Keratinocyte (primary cell): ENCODE data around the gene DPYSL4. TPM values are rescaled to one million over a fixed set of nuclear protein-coding genes. Genes with fewer than 3 reads are reported as not detected.

Source experiments
- DNase-seq: peaks from one replicate; pipeline ENCODE4 v3.0.0-alpha.2; 2011; ENCODE audit warnings: low read depth, missing footprints, low spot score
- FAIRE-seq: peaks from 2 replicates; lab custom pipeline; 2011; peaks lifted over from hg19 to GRCh38; lab: Jason Lieb, UNC
- H2AFZ ChIP-seq: 2 replicates; pipeline ENCODE4 v1.6.0; 2012; ENCODE audit warnings: low read length, control low read depth, inconsistent platforms; ENCODE audit not compliant: control insufficient read depth
- H3K27ac ChIP-seq: 2 replicates; pipeline ENCODE4 v1.5.1; 2011; ENCODE audit warnings: low read length; ENCODE audit not compliant: control insufficient read depth, insufficient read depth
- H3K27me3 ChIP-seq: 3 replicates; pipeline ENCODE4 v1.6.0; 2011; ENCODE audit warnings: low read length; ENCODE audit not compliant: control insufficient read depth, insufficient read depth; ENCODE audit errors: extremely low read depth
- H3K36me3 ChIP-seq, 2 experiments: 2 replicates in 1 of 2; 3 replicates in 1 of 2; pipeline ENCODE4 v1.5.1; 2011; ENCODE audit warnings: low read length in 2 of 2, mild to moderate bottlenecking in 1 of 2; ENCODE audit not compliant: control insufficient read depth in 2 of 2, insufficient read depth in 2 of 2; ENCODE audit errors: extremely low read depth in 1 of 2
- H3K4me1 ChIP-seq: 3 replicates; pipeline ENCODE4 v1.5.1; 2011; ENCODE audit warnings: low read length; ENCODE audit not compliant: control insufficient read depth, insufficient read depth; ENCODE audit errors: extremely low read depth
- H3K4me2 ChIP-seq: 3 replicates; pipeline ENCODE4 v1.6.0; 2011; ENCODE audit warnings: low read depth, low read length; ENCODE audit not compliant: control insufficient read depth, insufficient read depth; ENCODE audit errors: extremely low read depth
- H3K4me3 ChIP-seq, 3 experiments: fragments of 200-600 bp in 1 of 3; sonication (generic) in 1 of 3; 2 replicates in 2 of 3; 3 replicates in 1 of 3; pipeline ENCODE4 v1.5.1; 2011 to 2016; ENCODE audit warnings: low read length in 3 of 3, mild to moderate bottlenecking in 3 of 3, control low read depth in 2 of 3, inconsistent platforms in 1 of 3, low read depth in 1 of 3, mixed read lengths in 1 of 3, mixed run types in 1 of 3, moderate library complexity in 1 of 3; ENCODE audit not compliant: control insufficient read depth in 2 of 3, insufficient read depth in 2 of 3; ENCODE audit errors: extremely low read depth in 1 of 3
- H3K79me2 ChIP-seq: 2 replicates; pipeline ENCODE4 v1.6.0; 2012; ENCODE audit warnings: low read length; ENCODE audit not compliant: control insufficient read depth, insufficient read depth
- H3K9ac ChIP-seq: 3 replicates; pipeline ENCODE4 v1.6.0; 2011; ENCODE audit warnings: low read length; ENCODE audit not compliant: control insufficient read depth, insufficient read depth; ENCODE audit errors: extremely low read depth
- H3K9me1 ChIP-seq: 3 replicates; pipeline ENCODE4 v1.6.0; 2011; ENCODE audit warnings: low read length; ENCODE audit not compliant: control insufficient read depth, insufficient read depth; ENCODE audit errors: extremely low read depth
- H3K9me3 ChIP-seq: 2 replicates; pipeline ENCODE4 v1.5.1; 2012; ENCODE audit warnings: low read depth, low read length; ENCODE audit not compliant: control insufficient read depth
- H4K20me1 ChIP-seq: 3 replicates; pipeline ENCODE4 v1.6.0; 2011; ENCODE audit warnings: low read length; ENCODE audit not compliant: control insufficient read depth, insufficient read depth; ENCODE audit errors: extremely low read depth
- EZH2 ChIP-seq: IDR thresholded peaks from one replicate; pipeline ENCODE4 v1.6.1; 2012; ENCODE audit warnings: inconsistent platforms, mild to moderate bottlenecking, low read length, moderate library complexity
- dilution Hi-C: fragments of 300-500 bp; cut with MboI; formaldehyde crosslinking; loops from one replicate; pipeline ENCODE4 v1.7.0; 2020; ENCODE audit warnings: low sequenced_read_pairs; ENCODE audit not compliant: extremely low pct_ligation_motif_present
- polyA plus RNA-seq, 5 experiments: library from polyadenylated mRNA; depleted of rRNA in 3 of 5; stranded (reverse) in 3 of 5; stranded (forward) in 1 of 5; unstranded in 1 of 5; fragments of >200 nt; gene quantifications; 1 replicate in 1 of 5; 2 replicates in 3 of 5; 3 replicates in 1 of 5; pipeline versions ENCODE4 v1.2.1 to v1.2.3, GENCODE V29; 2011 to 2012; ENCODE audit warnings: missing spikeins in 2 of 5, low read depth in 1 of 5, low replicate concordance in 1 of 5
- TF ChIP-seq, protein P1 (sequence below), 3 experiments: IDR thresholded peaks in 1 of 3; conservative IDR thresholded peaks in 1 of 3; optimal IDR thresholded peaks in 1 of 3; 2 replicates in 2 of 3; 3 replicates in 1 of 3; pipeline versions ENCODE3 to v1.5.1; 2011; ENCODE audit warnings: low read length in 3 of 3, mild to moderate bottlenecking in 3 of 3, moderate library complexity in 2 of 3, control low read depth in 1 of 3, inconsistent platforms in 1 of 3; ENCODE audit not compliant: insufficient read depth in 2 of 3; ENCODE audit errors: extremely low read depth in 1 of 3

Gene DPYSL4
- polyA plus RNA-seq, 1 donor (not counting 4 experiments of a cell fraction or from before 2014, with no cell fraction given) = 7.4 TPM

DNA sequence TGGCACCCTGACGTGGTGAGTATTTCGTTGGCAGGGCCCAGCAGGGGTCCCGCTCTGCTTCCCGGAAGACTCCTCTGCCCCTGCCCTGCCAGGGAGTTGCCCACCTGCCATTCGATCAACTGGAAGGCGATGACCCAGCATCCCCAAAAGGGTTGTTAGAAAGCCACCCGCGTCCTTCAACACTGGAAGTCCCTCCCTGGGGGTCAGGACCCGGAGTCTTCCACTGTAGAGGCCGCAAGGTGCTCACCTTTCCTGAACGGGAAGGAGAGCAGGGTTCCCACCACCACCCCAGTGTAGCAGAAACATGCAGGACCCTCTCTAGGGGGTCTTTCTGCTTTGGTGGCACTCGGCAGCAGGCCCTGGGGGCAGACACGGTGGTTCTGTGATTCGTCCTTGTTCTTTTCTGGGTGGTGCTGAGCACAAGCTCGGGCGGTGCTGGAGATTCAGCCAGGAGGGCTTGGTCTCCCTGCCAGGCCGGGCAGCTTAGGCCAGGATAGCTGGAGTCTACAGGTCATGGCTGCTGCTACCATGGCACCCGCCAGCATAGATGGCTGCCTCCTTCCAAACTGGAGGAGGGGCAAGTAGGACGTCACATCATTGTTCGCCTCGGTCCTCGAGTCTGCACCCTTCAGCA is 19.6 kb upstream of the DPYSL4 start:
- dilution Hi-C loops = no loop called here
- H3K9me3 ChIP-seq = no peaks in the 10 kb centered on the region
- H4K20me1 ChIP-seq = no peaks in the 10 kb centered on the region
- no peaks in the 10 kb centered on the region for H3K9me1 ChIP-seq
- no peaks in the 10 kb centered on the region for H3K36me3 ChIP-seq
- TF ChIP-seq, protein P1, sequence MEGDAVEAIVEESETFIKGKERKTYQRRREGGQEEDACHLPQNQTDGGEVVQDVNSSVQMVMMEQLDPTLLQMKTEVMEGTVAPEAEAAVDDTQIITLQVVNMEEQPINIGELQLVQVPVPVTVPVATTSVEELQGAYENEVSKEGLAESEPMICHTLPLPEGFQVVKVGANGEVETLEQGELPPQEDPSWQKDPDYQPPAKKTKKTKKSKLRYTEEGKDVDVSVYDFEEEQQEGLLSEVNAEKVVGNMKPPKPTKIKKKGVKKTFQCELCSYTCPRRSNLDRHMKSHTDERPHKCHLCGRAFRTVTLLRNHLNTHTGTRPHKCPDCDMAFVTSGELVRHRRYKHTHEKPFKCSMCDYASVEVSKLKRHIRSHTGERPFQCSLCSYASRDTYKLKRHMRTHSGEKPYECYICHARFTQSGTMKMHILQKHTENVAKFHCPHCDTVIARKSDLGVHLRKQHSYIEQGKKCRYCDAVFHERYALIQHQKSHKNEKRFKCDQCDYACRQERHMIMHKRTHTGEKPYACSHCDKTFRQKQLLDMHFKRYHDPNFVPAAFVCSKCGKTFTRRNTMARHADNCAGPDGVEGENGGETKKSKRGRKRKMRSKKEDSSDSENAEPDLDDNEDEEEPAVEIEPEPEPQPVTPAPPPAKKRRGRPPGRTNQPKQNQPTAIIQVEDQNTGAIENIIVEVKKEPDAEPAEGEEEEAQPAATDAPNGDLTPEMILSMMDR (optimal IDR thresholded peaks at IDR 0.05 in 1 of 3, IDR thresholded peaks at IDR 0.05 in 1 of 3, conservative IDR thresholded peaks at IDR 0.05 in 1 of 3; ENCODE audit: extremely low read depth in 1 of 3, insufficient read depth in 2 of 3, low read length in 3 of 3) = no peak
- TF ChIP-seq EZH2 = no peak
- H3K9ac ChIP-seq = no peak overlapping the region
- no peak for DNase-seq
- no peak overlapping the region for H2AFZ ChIP-seq
- no peak overlapping the region for H3K27ac ChIP-seq
- no peak for FAIRE-seq
- no peaks in the 10 kb centered on the region for H3K79me2 ChIP-seq
- H3K27me3 ChIP-seq = peaks cover 19% of the 10 kb centered on the region
- H3K4me3 ChIP-seq = no peak overlapping the region
- H3K4me1 ChIP-seq = no peaks in the 10 kb centered on the region
- no peak overlapping the region for H3K4me2 ChIP-seq

DNA sequence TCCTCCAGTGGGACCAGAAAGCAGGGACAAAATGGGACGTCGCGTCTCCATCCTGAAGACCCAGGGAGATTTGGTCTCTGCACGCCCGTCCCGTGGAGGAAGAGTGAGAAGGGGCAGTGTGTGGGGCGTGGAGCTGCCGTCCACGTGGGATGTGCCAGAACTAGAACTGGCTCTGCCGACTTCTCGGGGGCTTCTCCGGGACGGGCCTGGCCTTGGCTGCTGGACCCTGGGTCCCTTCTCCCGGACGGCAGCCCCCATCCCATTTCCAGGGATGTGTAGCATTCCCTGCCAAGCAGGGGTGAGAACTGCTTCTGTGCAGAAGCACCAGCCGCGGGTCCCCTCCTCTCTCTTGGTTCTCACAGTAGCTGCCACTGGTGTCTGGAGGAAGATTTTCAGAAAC is 18.8 kb upstream of the DPYSL4 start:
- Histone ChIP-seq H3K9ac (no peak overlapping the region), H3K27me3 (peaks cover 20% of the 10 kb centered on the region)
- FAIRE-seq = no peak

More for the DNA sequence above, 18.8 kb upstream of the DPYSL4 start:
- no peaks in the 10 kb centered on the region for H3K36me3 ChIP-seq
- no peaks in the 10 kb centered on the region for H3K4me1 ChIP-seq
- DNase-seq = no peak
- H3K79me2 ChIP-seq = no peaks in the 10 kb centered on the region
- dilution Hi-C loops = no loop called here
- no peak overlapping the region for H3K4me3 ChIP-seq
- H4K20me1 ChIP-seq = no peaks in the 10 kb centered on the region
- H2AFZ ChIP-seq = no peak overlapping the region
- H3K9me3 ChIP-seq = no peaks in the 10 kb centered on the region
- no peaks in the 10 kb centered on the region for H3K9me1 ChIP-seq
- H3K27ac ChIP-seq = no peak overlapping the region
- no peak for TF ChIP-seq EZH2
- TF ChIP-seq, protein P1 (optimal IDR thresholded peaks at IDR 0.05 in 1 of 3, IDR thresholded peaks at IDR 0.05 in 1 of 3, conservative IDR thresholded peaks at IDR 0.05 in 1 of 3; ENCODE audit: extremely low read depth in 1 of 3, insufficient read depth in 2 of 3, low read length in 3 of 3) = no peak
- H3K4me2 ChIP-seq = no peak overlapping the region
